Kidney tubule cell (primary cell): Measurements from ENCODE around the gene RBM20.

Experiments used
- DNase-seq: peaks from one replicate; pipeline ENCODE4 v3.0.0-alpha.2; 2018; ENCODE audit warnings: low spot score

Gene RBM20

DNA sequence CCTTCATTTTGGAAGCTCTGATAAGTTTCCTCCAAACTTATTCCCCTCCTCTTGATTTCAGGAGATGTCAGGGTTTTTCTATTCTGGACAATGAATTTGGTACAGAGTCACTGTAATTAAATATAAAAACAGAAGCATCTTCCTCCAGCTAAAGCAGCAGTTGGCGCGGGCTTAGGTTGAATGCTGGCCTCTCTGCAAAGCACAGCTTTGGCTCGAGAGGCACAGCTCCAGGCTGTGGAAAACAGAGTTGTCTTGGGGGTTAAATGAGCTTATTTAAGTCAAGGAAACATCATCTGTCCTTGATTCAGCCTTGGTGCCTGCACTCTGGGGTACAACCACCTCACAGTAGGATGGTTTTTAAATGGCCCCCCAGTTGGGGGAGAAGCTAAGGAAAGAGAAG is 192.6 kb downstream of the RBM20 start:
- no peak for DNase-seq

- DNase-seq, result no peak
These were observed 193.5 kb downstream of the RBM20 start for GRCh38 chr10:110837418-110838171.

- no peak for DNase-seq
These were observed 196.2 kb downstream of the RBM20 start for GRCh38 chr10:110840225-110840922.

DNA sequence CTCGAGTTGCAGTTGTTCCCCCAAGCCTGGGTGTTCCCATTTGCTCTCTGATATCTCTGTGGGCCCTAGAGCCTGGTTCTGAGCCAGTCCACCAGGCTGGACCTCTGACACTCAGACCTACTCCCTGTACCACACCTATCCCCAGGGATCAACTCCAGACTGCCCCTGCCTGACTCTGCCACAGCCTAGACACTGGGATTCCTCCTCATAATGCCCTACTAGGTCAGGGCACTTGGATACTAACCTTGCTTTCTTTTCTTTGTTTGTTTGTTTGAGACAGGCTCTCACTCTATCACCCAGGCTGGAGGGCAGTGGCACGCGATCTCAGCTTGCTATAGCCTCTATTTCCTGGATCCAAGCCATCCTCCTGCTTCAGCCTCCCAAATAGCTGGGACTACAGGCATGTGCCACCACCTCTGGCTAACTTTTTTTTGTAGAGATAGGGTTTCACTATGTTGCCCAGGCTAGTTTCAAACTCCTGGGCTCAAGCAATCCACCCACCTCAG is 196.8 kb downstream of the RBM20 start:
- no peak for DNase-seq

GRCh38 chr10:110841767-110842267 is 197.7 kb downstream of the RBM20 start:
- no peak for DNase-seq

- no peak for DNase-seq
These were observed 198.3 kb downstream of the RBM20 start for GRCh38 chr10:110842326-110842904.

DNA sequence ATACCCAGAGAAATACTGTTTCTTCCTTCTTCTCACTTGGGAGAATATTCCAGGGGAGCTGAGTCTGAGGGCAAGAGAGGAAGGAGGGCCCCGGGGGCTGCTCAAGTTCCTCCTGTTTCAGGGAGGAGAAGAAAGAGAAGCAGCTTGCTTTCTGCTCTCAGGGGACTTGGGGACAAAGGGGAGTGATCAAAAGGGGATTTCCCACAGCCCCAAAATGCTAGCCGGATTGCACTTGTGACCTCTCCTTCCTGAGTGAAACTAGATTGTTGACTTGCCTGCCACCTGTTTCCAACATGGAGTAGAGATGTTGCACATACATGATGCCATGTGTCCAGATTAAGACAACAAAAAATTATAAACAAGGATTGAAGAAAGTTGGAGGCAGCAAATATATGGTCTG is 198.9 kb downstream of the RBM20 start:
- no peak for DNase-seq

GRCh38 chr10:110843796-110844616 is 199.9 kb downstream of the RBM20 start:
- DNase-seq, result no peak

DNA sequence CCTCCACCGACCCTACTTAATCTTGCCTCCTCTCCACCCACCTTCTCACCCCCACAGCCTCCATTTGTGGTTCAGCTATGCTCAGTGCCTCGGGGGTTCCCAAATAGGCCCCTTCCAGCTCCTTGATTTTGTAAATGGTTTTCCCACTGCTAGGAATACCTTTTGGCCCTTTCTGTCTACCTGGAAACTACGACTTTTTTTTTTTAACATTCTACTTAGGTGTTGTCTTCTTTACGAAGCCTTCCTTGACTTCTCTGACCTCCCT is 200.4 kb downstream of the RBM20 start:
- DNase-seq, result no peak

GRCh38 chr10:110845192-110845755 is 201.1 kb downstream of the RBM20 start:
- no peak for DNase-seq

DNA sequence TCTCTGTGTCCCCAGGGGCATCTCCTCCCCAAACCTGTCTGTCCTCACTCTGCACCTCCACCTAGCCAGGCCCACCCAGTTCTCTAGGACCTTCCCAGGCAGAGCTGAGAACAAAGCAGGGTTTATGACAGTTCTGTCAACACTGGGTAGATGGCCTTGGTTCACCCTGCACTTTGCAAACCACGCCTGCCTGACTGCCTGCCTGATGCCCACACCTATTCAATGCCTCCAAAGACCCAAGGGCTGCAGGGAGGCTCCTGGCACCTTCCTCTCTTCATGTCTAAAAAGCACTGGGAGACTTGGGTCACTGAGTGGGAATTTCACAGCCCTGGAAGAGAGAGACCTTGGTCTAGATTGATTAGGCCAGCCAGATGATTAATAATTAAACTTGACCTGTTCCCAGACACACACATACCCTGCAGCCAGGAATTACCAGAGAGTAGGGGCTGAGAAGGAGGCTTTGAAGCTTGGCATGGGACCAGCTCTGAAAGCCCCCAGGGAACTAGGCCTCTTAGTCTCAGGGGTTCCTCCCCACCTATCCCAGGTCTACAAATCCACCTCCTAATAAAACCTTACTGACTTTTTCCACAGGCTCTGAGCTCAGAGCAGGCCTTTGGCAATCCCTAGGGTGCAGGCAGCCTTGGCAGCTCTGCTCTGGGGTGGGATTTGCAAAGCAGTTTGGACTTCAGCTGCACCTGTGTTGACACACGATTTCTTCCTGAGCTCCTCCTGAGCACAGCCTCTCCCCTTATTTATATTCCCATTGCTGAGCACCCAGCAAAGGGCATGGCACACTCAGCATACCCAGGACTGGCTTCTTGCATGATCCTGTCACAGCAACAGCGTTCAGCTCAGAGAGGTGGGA is 201.9 kb downstream of the RBM20 start:
- DNase-seq, result peak; percentile 18

- DNase-seq, result no peak
These were observed 203.2 kb downstream of the RBM20 start for GRCh38 chr10:110847374-110847773.

GRCh38 chr10:110848106-110848505 is 204.0 kb downstream of the RBM20 start:
- DNase-seq, result no peak

- no peak for DNase-seq
These were observed 206.0 kb downstream of the RBM20 start for GRCh38 chr10:110850099-110850498.

DNA sequence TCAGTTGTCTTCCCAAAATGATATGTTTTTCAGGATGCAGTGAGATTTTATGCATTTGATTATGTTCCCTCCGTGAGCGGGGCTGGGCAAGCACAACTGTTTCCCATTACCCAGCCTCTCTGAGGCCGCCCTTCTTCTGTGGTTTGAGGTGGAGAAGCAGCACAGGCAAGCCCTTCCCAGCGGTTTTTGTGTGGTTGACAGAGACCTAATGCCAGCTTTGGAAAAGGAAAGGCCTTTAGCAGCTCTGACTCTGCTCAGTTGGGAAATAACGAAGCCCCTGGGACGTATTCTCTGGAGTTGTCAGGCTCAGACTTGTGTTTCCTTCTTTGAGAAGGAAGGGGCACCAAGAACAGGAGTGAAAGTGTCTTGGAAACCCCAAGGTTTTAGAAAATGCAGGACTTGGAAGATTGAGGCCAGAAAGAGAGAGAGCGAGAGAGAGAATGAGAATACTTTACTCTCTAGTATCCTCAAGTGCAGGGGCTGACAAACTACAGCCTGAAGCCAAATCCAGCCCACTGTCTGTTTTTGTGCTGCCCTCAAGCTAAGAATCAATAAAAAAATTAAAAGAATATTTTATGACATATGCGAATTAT is 207.0 kb downstream of the RBM20 start:
- no peak for DNase-seq

- peak; percentile 94 for DNase-seq
These were observed 208.2 kb downstream of the RBM20 start for GRCh38 chr10:110852255-110852896.

- peak; percentile 11 for DNase-seq
These were observed 208.8 kb downstream of the RBM20 start for GRCh38 chr10:110852947-110853346.

DNA sequence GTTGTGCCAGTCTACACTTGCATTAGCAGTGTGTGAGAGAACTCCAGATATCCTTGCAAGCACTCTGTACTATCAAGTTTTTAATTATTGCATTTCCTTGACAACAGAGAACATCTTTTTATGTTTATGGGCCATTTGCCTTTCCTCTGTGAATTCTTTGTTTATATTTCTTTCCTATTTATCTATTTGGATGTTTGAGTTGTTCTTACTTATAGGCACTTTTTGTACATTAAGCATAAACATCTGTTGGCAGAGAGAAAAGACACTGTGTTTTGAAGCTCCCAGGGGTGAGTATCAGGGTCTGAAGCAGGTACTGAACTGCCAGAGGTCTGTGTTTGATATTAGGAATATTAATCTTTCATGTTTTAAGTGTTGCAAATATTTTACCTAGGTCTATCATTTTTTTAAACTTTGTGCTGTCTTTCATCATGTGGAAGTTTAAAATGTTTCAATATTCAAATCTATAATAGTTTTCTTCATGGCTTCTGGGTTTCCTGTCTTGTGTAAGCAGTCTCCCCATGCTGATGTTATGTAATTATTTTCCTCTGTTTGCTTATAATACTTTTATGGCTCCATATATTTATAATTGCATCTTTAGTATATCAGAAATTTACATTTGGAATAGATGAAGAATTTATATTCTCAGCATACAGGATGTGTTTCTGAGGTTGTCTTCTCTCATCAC is 209.9 kb downstream of the RBM20 start:
- no peak for DNase-seq
